Suppressor macrophage treated with lipopolysaccharide for 1 hour (primary cell): Measurements from ENCODE around the gene TEX26.

Experiments used
- DNase-seq, 3 donors: peaks; one replicate each; pipeline ENCODE4 v3.0.0-alpha.2; 2020 to 2022

The TEX26 gene

DNA sequence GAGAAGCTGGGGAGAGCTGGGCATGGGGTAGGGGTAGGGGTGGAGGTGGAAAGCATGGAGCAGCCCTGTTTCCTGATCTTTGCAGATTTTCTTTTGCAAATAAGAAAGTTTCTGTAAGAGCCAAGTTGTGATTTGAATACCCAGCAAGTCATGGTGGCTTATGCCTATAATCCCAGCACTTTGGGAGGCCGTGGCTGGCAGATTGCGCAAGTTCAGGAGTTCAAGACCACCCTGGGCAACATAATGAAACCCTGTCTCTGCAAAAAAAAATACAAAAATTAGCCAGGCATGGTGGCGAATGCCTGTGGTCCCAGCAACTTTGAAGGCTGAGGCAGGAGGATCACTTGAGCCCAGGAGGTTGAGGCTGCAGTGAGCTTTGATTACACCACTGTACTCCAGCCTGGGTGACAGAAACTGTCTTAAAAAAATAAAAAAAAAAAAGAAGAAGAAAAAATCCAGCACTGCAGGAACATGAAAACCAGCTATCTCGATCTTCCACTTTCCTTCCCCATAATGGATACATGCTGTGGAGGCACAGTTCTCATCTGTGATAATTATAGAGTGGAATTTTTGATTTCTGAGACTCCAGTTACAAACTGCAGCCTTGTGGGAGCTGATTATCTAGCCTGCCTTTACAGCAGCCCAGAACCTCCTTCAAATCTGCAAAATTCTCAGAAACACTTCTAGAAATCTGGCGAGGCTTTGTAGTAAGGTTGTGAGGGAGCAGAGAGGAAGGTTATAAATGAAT lies 12.1 kb upstream of the TEX26 start:
- DNase-seq = no peak

DNA sequence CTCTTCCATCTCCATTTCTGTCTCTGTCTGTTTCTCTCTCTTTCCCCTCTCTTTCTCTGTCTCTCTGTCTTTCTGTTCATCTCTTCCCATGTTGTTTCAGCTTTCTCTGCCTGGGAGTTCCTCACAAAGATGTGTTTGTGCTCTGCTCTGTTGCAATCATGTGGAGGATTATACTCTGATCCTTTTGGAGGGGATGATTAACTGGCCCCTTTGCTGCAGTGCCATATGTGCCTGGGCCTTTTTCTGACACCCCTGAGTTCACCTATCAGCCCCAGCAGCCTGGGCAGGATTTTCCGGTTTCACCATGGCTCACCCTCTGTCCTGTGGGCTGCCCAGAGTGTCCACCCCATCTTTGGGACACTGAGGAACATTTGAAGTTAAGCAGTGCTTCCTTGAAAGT lies 9.0 kb upstream of the TEX26 start:
- no peak for DNase-seq

DNA sequence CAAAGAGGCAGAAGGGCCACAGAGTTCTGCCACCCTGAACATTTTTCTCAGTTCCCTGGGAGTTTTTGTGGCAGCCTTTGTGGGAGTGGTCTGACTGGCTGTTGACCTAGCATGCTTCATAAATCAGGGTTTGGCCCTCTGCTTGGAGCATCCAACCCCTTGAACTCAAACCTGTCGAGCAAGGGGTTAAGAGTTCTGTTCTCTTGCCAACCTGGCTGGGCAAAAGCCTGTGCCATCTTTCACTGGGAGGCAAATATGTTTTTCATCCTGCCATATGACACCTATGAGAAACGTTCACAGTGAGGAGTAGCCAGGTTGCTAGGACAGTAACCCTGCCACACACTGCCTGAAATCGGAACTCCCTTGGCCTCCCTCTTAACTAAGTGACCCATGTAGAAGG lies 7.7 kb upstream of the TEX26 start:
- DNase-seq = no peak

DNA sequence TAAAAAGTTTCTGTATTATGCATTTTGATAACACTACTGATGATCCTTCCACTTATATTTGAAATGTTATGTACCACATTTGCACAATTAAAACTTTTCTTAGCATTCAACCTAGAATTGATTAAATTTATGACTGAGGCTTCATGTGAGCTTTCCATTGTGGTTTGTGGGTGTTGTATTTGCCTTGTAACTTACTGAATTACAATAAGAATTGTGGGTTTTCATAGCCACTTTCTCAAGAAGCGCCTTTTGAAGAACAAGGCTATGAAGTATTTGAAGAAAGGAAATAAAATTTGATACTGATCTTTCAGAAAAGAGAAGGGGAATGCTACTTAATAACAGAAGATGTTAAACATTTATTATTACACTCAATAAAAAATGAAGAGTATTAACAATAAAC lies 7.0 kb upstream of the TEX26 start:
- no peak for DNase-seq

DNA sequence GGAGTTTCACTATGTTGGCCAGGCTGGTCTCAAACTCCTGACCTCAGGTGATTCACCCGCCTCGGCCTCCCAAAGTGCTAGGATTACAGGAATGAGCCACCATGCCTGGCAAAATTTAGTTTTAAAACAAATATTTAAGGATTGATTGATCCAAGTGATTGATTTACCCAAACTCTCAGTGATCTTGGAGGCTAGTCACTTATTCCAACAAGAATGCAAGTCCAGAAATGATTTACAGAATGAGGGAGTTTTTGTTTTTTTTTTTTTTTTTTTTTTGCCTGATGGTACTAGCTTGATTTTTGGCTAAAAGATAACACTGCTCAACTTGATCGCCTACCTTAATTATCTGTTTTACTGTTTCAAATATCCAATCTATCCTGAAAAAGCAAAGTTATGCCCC lies 5.7 kb upstream of the TEX26 start:
- DNase-seq = no peak

DNA sequence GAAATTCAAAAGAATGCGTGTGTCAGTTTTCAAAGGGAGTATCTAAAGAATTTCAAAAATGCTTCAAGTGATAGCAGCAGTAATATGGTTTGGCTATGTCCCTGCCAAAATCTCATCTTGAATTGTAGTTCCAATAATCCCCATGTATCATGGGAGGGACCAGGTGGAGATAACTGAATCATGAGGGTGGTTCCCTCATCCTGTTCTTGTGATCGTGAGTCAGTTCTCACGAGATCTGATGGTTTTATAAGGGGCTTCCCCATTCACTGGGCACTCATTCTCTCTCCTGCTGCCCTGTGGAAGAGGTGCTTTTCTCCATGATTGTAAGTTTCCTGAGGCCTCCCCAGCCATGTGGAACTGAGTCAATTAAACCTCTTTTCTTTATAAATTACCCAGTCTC lies 5.3 kb upstream of the TEX26 start:
- DNase-seq = peak; percentile 59 to 67 (median 60)

DNA sequence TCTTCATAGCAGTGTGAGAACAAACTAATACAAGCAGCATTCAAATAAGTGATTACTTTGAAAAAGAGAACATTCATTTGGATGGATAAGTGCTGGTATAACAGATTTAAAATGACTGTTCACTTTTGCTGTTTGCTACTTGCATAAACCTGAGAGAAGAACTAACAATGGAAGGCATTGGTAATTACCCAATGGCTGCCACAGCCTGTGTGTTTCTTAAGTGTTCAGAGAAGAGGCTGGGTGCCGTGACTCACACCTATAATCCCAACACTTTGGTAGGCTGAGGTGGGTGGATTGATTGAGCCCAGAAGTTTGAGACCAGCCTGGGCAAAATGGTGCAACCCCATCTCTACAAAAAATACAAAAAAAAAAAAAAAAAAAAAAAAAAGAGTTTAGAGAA lies 4.9 kb upstream of the TEX26 start:
- DNase-seq = peak in 1 of 3 donors; percentile 20

DNA sequence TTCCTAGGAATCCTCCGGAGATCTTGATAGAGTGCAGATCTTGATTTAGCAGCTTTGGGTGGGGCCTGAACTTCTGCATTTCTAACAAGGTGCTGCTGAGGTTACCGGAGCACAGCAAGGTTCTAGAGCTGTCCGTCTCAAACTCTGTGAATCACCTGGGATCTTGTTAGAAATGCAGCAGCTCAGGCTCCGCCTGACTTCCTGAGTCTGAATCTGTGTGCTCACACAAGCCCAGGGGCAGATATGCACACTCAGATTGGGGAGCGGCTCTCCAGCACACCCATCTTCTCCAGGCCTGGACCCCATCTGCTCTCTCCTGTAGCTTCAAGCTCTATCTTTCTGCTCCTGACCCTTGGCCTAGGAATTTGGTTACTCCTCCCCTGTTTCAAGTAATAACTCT lies 3.5 kb upstream of the TEX26 start:
- no peak for DNase-seq

DNA sequence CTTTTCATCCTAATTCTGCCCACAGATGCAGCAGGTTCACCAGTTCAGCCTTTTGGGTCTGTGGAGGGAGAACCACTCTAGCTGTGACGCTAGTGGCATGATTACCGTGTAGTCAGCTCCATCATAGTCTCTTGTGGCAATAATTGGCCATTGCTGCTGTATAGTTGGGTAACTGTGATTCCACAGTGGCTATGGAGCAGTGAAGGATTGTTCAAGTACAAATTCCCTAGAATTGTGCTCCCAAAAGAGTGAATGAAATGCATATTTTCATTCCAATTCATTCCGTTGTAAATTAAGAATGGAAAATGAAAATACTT lies 856 bp downstream of the TEX26 start:
- no peak for DNase-seq

DNA sequence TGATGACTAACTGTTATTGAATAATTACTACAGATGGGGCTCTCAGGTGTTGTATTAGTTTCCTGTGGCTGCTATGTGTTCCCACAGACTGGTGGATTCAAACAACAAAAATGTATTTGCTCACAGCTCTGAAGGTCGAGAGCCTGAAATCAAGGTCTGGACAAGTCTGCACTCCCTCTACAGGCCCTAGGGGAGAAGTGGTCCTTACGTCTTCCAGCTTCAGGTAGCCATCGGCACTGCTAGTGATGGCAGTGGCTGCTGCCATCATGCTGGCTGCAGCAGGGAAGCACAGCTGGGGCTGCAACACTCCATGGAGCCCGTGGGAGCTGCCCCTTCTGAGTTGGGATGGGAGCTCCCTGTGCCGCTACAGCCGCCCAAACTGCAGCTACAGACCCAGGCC lies 1.9 kb downstream of the TEX26 start:
- no peak for DNase-seq

DNA sequence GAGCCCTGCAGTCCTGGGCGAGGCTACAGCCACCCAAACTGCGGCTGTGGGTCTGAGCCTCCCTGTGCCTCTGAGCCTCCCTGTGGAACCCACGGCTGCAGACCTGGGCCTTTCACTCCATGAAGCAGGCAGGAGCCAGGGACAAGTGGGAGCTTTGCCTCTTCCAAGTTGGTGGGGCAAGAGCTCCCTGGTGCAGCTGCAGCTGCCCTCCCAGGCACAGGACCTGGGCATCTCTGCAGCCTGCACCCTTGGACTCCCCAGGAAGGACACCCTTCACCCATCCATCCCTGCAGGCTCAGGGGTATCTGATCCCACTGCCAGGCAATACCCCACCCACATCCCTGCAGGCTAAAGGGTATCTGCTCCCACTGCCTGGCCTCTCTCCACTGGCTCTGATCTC lies 2.3 kb downstream of the TEX26 start:
- no peak for DNase-seq

DNA sequence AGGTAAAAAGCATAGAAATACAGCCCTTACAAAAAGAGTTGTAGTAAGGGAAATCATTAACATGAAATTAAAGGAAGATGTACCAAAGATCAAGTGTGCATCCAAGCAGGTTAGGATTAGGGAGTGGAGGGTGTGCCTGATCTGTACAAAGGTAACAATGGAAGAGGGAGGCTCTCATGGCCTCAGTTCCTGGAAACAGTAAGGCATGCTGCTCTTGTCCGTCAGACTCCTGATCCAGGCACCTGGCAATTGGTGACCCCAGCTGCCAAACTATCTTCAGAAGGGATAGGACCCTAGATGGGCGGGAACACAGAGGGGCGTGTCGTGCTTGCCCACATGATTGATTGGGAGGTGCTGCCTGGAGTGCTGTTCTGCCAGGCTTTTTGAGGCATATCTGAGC lies 4.5 kb downstream of the TEX26 start:
- no peak for DNase-seq

DNA sequence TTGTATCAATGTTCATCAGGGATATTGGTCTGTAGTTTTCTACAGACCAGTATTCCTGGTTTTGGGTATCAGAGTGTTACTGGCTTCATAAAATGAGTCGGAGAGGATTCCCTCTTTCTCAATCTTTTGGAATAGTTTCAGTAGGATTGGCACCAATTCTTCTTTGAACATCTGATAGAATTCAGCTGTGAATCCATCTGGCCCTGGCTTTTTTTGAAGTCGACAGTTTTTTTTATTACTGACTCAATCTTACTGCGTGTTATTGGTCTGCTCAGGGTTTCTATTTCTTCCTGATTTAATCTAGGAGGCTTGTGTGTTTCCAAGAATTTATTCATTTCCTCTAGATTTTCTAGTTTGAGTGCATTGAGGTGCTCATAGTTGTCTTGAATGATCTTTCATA lies 11.4 kb downstream of the TEX26 start:
- DNase-seq = no peak

DNA sequence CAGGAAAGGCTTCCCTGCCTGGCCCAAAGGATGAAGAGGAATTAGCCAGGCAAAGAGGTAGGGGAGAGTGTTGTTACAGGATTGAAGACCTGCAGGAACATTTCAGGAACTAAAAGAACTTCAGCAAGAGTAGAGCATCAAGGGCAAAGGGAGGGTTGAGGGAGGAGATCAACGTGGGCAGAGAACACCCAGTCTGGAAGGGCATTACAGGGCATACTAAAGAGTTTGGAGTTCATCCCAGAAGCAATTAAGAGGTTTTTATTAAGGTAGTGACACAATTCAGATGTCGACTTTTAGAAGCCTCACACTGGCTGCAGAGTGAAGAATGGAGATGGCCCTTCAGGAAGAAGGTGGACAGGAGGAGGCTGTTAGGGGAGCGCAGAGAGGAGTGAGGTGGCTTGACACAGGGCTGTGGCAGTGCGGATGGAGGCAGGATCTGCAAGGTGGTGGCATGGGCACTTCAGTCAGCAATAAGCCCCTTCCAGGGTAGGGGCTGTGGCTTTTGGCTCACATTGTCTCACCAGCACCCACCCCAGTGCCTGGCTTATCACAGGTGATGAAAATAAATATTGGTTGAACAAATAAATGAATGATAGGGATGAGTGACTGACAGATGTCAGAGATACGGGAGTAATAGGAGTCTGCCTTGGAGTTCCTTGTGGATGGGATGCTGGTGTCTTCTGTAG lies 24.9 kb downstream of the TEX26 start:
- no peak for DNase-seq

DNA sequence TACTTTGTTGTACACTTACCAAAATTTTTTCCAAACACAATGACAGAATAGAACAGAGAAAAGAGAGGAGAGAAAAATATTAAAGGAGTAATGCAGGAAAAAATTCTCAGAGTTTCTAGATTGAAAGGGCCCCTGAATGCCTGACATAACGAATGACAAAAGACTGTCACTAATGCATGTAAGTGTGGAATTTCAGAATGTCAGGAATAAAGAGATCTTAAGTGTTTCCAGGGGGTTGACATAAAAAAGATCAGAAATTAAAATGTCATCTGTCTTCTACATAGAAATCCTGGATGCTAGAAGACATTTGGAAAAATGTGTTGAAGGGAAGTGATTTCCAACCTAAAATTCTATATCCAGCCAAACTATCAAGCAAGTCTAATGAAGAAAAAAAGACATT lies 27.2 kb downstream of the TEX26 start:
- DNase-seq = no peak

DNA sequence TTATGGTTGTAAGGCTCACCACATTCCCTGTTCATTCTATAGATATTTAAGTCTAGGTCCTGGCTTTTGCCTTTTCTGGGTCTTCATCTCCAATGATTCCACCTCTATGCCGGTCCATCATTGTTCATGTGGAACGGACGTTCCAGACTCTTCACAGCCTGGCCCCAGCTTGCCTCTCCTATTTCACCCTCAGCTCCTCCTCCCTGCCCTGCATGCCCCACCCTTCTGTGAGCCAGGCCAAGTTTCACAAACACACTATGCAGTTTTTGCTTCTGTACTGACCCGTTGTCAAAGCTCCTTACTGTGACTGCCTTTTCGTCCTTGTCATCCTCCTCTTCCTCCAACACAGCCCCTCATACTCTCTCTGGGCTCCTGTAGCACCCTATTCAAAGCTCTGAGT lies 31.3 kb downstream of the TEX26 start:
- no peak for DNase-seq

DNA sequence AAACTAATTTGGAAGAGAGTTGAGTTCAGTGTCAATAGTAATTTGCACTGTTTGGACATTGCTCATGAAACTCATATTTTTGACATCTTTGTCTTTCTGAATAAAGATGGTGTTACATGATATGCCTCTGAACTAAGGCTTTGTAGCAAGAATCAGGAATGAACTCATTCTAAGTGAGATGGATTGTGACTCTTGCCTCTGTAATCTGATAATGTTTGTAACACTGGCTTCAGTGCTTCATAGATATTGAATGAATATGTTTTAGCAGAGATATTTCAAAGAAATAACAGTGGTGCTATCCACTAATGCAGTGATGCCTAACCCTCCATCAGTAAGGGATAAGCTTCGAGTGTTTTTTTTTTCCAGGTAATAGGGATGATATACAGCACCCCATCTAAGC lies 32.9 kb downstream of the TEX26 start:
- no peak for DNase-seq

DNA sequence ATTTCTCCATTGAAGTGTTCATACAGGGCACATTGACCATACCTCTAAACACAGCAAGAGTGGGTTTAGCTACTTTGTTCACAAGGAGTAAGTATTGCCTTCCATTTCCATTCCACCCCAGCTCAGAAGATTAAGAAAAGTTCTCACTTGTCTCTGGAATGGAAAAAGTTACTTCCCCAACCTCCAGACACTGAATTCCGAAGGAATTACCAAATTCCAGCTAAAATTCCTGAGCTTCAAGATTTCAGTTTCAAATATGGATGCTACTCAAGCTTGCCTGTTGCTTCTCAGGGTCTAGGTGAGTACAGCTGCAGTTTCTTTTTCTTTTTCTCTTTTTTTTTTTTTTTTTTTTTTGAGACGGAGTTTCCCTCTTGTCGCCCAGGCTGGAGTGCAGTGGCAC lies 33.6 kb downstream of the TEX26 start:
- no peak for DNase-seq

DNA sequence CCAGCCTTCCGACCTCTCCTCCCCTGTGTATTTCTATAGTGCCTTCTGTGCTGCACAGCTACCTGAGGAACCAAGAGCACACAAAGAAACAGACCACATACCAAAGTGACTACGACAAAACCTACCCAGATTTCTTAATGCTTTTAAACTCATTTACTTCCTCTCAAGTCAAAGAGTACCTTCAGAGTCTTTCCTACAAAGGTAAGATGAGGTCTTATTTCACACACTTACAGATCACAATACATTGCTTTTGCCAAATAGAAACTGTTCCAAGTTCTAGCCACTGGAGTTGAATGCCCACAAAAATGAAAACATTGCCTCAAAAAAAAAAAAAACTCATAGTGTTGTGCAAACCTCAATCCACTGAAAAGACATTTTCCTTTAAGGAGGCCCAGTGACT lies 36.4 kb downstream of the TEX26 start:
- no peak for DNase-seq

DNA sequence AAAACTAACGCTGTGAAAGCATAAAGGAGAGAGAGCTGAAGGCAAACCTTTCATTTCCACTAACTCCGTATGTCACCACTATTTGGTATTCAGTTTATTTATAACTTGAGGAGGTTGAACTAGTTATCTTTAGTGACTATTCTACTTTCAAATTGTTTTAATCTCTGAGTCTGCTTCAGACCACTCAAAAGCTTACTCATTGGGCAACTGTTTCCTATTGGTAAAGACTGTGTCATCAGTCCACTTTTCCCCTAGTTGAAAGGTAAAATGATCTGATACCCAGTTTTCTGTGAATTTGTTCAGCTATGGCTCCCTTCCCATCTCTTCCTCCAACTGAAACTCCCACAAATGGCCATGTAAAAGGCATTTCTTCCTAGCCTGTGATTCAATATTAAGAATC lies 39.1 kb downstream of the TEX26 start:
- no peak for DNase-seq

DNA sequence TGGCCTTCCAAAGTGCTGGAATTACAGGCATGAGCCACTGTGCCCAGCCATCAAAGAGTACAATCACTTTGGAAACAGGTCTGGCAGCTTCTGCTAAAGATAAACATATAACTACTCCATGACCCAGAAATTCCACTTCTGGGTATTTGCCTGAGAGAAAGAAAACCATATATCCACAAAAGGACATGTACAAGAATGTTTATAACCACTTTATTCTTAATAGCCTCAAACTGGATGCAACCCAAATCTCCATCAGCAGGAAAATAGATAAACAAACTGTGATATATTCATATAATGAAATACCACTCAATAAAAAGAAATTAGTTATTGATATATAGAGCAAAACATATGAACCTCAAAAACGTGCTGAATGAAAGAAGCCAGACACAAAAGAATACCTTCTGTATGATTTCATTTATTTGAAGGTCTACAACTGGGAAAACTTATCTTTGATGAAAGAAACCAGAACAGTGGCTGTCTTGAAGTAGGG lies 40.5 kb downstream of the TEX26 start:
- no peak for DNase-seq

DNA sequence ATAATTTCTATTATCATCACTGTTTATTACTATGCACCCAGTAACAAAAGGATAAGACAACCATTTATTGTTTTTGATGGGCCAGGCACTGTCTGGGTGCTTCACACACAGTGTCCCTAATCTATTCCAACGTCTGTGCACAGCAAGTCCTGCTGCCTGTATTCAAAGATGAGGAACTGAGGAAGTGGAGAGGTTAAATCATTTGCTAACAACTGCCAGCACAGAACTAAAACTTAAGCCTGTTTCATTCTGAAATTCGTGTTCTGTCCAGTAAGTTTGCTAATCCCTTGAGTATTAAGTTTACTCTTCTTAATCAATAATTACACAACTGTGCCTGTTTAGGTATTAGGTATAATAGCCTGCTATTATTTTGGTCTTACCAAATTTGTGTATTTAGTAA lies 41.9 kb downstream of the TEX26 start:
- DNase-seq = no peak

DNA sequence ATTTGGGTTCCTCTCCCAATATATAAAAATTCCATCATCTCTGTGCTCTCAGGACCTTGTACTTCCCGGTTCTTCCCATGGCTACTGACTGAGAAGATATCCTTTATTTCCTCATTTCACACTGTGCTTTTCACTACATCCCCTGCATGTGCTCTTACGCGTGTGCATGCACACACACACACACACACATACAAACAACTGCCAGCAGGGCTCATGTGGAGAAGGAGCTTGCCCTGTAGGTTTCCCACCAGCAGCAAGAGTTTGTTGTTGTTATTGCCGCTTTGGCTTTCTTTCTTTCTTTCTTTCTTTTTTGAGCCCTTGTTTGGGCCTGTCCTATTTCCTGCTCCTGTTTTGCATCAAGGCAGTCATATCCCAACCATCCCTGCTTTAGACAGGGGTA lies 43.6 kb downstream of the TEX26 start:
- DNase-seq = no peak

DNA sequence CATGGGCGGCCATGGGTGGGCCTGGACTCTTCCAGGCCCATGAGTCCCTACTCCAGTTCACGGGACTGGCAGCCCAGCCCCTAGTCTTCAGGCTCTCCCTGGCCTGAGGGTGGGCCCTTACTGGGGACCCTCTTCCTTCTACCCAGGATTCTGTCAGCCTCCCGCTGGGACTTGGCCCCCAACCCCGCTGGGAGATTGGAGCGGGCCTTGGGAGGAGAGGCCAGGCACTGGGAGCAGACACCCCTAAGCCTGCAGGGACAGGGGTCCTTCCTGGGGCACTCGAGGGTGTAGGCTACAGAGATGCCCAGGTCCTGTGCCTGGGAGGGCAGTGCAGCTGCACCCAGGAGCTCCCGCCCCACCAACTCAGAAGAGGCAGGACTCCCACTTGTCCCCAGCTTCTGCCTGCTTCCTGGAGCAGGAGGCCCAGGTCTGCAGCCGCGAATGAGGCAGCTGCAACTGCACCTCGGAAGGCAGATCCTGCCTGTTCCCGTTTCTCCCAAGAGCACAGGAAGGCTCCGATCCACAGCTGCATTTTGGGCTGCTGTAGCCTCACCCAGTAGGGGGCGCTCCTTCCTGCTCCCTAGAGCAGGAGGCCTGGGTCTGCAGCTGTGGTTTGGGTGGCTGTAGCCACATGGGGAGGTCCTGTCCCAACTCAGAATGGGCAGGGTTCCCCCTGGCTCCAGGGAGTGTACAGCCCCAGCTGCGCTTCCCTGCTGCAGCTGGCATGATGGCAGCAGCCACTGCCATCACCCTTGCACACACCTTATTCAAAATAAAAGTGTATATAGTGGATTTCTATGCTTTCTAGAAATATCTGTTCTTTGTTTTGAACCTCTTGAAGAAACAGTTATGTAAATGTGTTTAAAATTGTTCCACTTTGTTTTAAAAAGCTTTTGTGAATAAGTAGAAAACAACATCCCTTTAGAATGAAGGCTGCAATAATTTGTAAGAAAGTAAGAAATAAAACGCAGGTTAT lies 46.8 kb downstream of the TEX26 start:
- peak; percentile 64 to 82 (median 65) for DNase-seq
